ENCODE data around the gene UBE2R2. TPM values are rescaled to one million over a fixed set of nuclear protein-coding genes. Genes with fewer than 3 reads are reported as not detected.

The UBE2R2 gene
- total and polyA plus RNA-seq, 10 of the 15 experiments (the other 5 are each of a cell fraction or from before 2014, with no cell fraction given): 7.2 to 32.8 (median 17.2) TPM

GRCh38 chr9:33818847-33819500 is 2.0 kb downstream of the UBE2R2 start:
- H2AFZ ChIP-seq (ENCODE audit: control insufficient read depth, low read depth, low read length): no peak overlapping the region
- H4K20me1 ChIP-seq (ENCODE audit: control insufficient read depth, insufficient read depth): no peaks in the 10 kb centered on the region
- FAIRE-seq: no peak
- WGBS (ENCODE audit: insufficient coverage, insufficient replicate concordance, low lambda C conversion rate, missing lambda C conversion rate): 28% methylated on average over 4 of the region's 4 CpGs
- BruUV-seq (replicated peaks): no TSS peak
- H3K79me2 ChIP-seq (ENCODE audit: control insufficient read depth, insufficient read depth, low read length): peaks cover 65% of the 10 kb centered on the region
- H3K4me3 ChIP-seq: peak overlapping the region; percentile 95
- ChIA-PET POLR2A (interaction anchor here (0.6 to 0.9 kb wide), 3 partner anchors 15 to 206 kb away, joined by 3 to 4 read pairs (median 3); no protein-coding TSS in a partner anchor), SMC1A (ENCODE audit: uncharacterized antibody, unreplicated experiment) (interaction anchor here (0.6 to 1.6 kb wide), 4 partner anchors 9 to 65 kb away, joined by 3 to 4 read pairs (median 4); no protein-coding TSS in a partner anchor), RAD21 (ENCODE audit: unreplicated experiment) (interaction anchor here (0.7 to 1.3 kb wide), 3 partner anchors 14 to 106 kb away, joined by 3 to 4 read pairs (median 3); no protein-coding TSS in a partner anchor), CTCF (interaction anchor here (0.9 to 1.2 kb wide), 3 partner anchors 15 to 33 kb away, joined by 3 to 5 read pairs (median 5); no protein-coding TSS in a partner anchor)
- no peaks in the 10 kb centered on the region for H3K9me3 ChIP-seq (replicated peaks; ENCODE audit: control insufficient read depth, insufficient read depth, low read length)
- H3K27ac ChIP-seq (ENCODE audit: control insufficient read depth, insufficient read depth): peak overlapping the region; percentile 95
- no peak for ATAC-seq
- intact Hi-C loops (cut with micrococcal nuclease; ENCODE audit: unreplicated experiment): no loop called here
- peaks cover 21% of the 10 kb centered on the region for H3K4me1 ChIP-seq (ENCODE audit: control insufficient read depth, insufficient read depth, low read length)
- no peaks in the 10 kb centered on the region for H3K36me3 ChIP-seq (ENCODE audit: control insufficient read depth in 2 of 2, insufficient read depth in 2 of 2, low read length in 1 of 2)
- no peaks in the 10 kb centered on the region for H3K27me3 ChIP-seq (replicated peaks in 1 of 2; ENCODE audit: control insufficient read depth in 2 of 2, insufficient read depth in 2 of 2, low read length in 1 of 2)
- in situ Hi-C loops (cut with MboI): no loop called here
- peak overlapping the region; percentile 94 for H3K9ac ChIP-seq (ENCODE audit: control insufficient read depth, insufficient read depth, low read length)
- no peak for TF ChIP-seq BACH1 (IDR thresholded peaks at IDR 0.05; ENCODE audit: borderline replicate concordance)
- TF ChIP-seq NFIC (IDR thresholded peaks at IDR 0.05; ENCODE audit: low read depth, low read length): no peak
- TF ChIP-seq MLLT1 (IDR thresholded peaks at IDR 0.05): 0 out of 2 replicates have a peak, but pooled peaks have one; percentile 36
- TF ChIP-seq MXI1 (IDR thresholded peaks at IDR 0.05; ENCODE audit: low read depth, low read length): 0 out of 2 replicates have a peak, but pooled peaks have one; percentile 4
- TF ChIP-seq FOXM1 (IDR thresholded peaks at IDR 0.05; ENCODE audit: low read depth, low read length): no peak
- no peak for TF ChIP-seq ATF2 (IDR thresholded peaks at IDR 0.05; ENCODE audit: low read length)
- 0 out of 2 replicates have a peak, but pooled peaks have one; percentile 15 for TF ChIP-seq ATF7 (IDR thresholded peaks at IDR 0.05; ENCODE audit: low read depth)
- no peak for TF ChIP-seq JUNB (IDR thresholded peaks at IDR 0.05)
- TF ChIP-seq NBN (IDR thresholded peaks at IDR 0.05): 0 out of 2 replicates have a peak, but pooled peaks have one; percentile 15
- H3K4me2 ChIP-seq (ENCODE audit: control insufficient read depth, insufficient read depth): peak overlapping the region; percentile 80
- DNase-seq (ENCODE audit: low read depth, low spot score): no peak

Data from GM12878 (cell line).